GM12873 (cell line): Measurements from ENCODE around the gene GPBP1L1.

Experiments used
- CTCF ChIP-seq: IDR thresholded peaks from 2 replicates; pipeline ENCODE4 v1.5.1; 2012; ENCODE audit warnings: low read depth, mild to moderate bottlenecking, moderate library complexity, low read length, control low read depth; ENCODE audit not compliant: insufficient read depth; ENCODE audit errors: missing control alignments

The GPBP1L1 gene

DNA sequence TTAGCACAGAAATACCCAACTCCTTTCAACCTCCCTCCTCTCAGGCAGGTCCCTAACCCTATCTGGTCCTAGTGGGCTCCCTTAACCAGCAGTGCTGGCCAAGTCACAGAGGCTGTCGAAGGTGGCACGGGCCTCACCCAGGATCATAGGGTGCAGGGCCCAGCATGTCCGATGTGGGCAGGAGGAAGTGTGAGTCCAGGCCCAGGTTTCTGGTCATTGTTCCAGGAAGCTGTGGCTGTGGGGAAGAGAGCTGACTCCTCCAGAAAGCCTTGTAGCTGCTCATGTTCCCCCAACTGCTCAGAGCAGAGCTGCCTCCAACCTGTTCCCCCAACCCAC is 64.9 kb downstream of the GPBP1L1 start:
- no peak for TF ChIP-seq CTCF

- TF ChIP-seq CTCF: no peak
Measured at GRCh38 chr1:45620588-45621500, 65.5 kb downstream of the GPBP1L1 start.

GRCh38 chr1:45619149-45619921 is 67.0 kb downstream of the GPBP1L1 start:
- no peak for TF ChIP-seq CTCF

DNA sequence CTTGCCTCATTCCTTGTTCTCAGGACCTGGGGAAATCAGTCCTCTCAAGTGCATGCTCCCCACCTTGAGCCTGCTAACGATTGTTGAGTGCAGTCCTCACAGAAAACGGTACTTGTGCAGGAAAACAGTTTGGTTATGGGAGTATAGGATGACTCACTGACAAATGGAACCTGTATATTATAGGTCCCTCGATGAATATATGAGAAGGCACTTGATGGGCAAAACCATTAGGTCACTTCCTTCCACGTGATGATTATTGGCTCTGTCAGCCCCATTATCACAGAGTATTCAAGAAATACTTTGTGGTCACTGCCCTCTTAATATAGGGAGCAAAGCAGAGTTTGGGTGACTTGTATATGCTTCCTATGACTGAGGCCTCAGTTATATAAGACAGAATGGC is 68.7 kb downstream of the GPBP1L1 start:
- no peak for TF ChIP-seq CTCF

DNA sequence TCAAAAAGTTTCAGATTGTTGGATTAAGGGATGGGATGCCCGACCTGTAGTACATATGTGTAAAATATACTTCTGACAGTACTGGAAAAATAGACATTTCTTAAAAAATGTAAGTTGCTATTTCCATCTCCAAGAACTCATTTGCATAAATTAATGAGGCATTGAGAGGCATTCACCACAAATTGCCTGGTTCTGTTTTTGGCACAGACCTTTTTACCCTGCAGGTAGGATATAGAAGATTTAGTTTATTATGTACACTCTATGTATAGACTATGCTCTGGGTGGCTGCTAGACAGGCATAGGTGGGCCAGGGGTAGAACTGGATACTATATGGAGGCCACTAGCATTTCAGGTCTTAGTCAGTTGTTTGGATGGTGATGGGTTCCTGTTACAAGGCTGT is 70.4 kb downstream of the GPBP1L1 start:
- no peak for TF ChIP-seq CTCF

GRCh38 chr1:45612941-45613579 is 73.3 kb downstream of the GPBP1L1 start:
- no peak for TF ChIP-seq CTCF

GRCh38 chr1:45610589-45611226 is 75.6 kb downstream of the GPBP1L1 start:
- no peak for TF ChIP-seq CTCF
